Mononuclear cell (primary cell): ENCODE data around the gene NRP1. TPM values are rescaled to one million over a fixed set of nuclear protein-coding genes. Genes with fewer than 3 reads are reported as not detected.
"Not testable (repeated sequence)": the region's sequence is repeated elsewhere in the genome, so short reads cannot be mapped to it uniquely, and the experiment has no call there.

Experiments used
- H3K27me3 ChIP-seq: 2 replicates; pipeline ENCODE4 v1.6.0; 2011; ENCODE audit warnings: low read length, control low read depth; ENCODE audit not compliant: insufficient read depth
- H3K4me1 ChIP-seq: 2 replicates; pipeline ENCODE4 v1.5.1; 2011; ENCODE audit warnings: mild to moderate bottlenecking, low read length, control low read depth; ENCODE audit not compliant: insufficient read depth
- H3K4me3 ChIP-seq: 2 replicates; pipeline ENCODE4 v1.5.1; 2011; ENCODE audit warnings: mild to moderate bottlenecking, low read length, moderate library complexity
- H3K9me3 ChIP-seq: 2 replicates; pipeline ENCODE4 v1.5.1; 2011; ENCODE audit warnings: low read depth, mild to moderate bottlenecking, control low read depth, low read length
- total RNA-seq: library from RNA; depleted of rRNA; stranded (reverse); fragments of >200 nt; gene quantifications from one replicate; pipeline ENCODE4 v1.2.3, GENCODE V29; 2012

NRP1 gene
- total RNA-seq = 1.2 TPM

- Histone ChIP-seq H3K27me3 (peaks cover 82% of the 10 kb centered on the region), H3K4me1 (peaks cover 33% of the 10 kb centered on the region), H3K9me3 (no peaks in the 10 kb centered on the region), H3K4me3 (peak within 1 kb of the TSS; percentile 42)
Measured at GRCh38 chr10:33334153-33334804, at the start of gene NRP1. Gene NRP1 (minus strand): TSS chr10:33334667. CDS start chr10:33334382, 285 bp downstream.

- not testable (repeated sequence) for H3K27me3 ChIP-seq, H3K9me3 ChIP-seq, H3K4me3 ChIP-seq, H3K4me1 ChIP-seq
Measured at GRCh38 chr10:33384201-33384600, 49.7 kb upstream of the NRP1 start.

GRCh38 chr10:33382921-33383713 lies 48.6 kb upstream of the NRP1 start:
- H3K4me3 ChIP-seq = no peak overlapping the region
- H3K4me1 ChIP-seq = no peaks in the 10 kb centered on the region
- no peaks in the 10 kb centered on the region for H3K9me3 ChIP-seq
- H3K27me3 ChIP-seq = no peaks in the 10 kb centered on the region

GRCh38 chr10:33382216-33382600 lies 47.7 kb upstream of the NRP1 start:
- Histone ChIP-seq H3K4me1 (no peaks in the 10 kb centered on the region), H3K9me3 (no peaks in the 10 kb centered on the region), H3K27me3 (no peaks in the 10 kb centered on the region), H3K4me3 (no peak overlapping the region)

GRCh38 chr10:33381451-33382215 lies 47.2 kb upstream of the NRP1 start:
- H3K9me3 ChIP-seq = no peaks in the 10 kb centered on the region
- H3K4me3 ChIP-seq = no peak overlapping the region
- H3K27me3 ChIP-seq = no peaks in the 10 kb centered on the region
- no peaks in the 10 kb centered on the region for H3K4me1 ChIP-seq

GRCh38 chr10:33377658-33378025 lies 43.2 kb upstream of the NRP1 start:
- no peaks in the 10 kb centered on the region for H3K27me3 ChIP-seq
- H3K9me3 ChIP-seq = no peaks in the 10 kb centered on the region
- H3K4me3 ChIP-seq = no peak overlapping the region
- no peaks in the 10 kb centered on the region for H3K4me1 ChIP-seq

- H3K4me3 ChIP-seq = no peak overlapping the region
Measured at GRCh38 chr10:33376976-33377657, 42.6 kb upstream of the NRP1 start.

GRCh38 chr10:33376476-33376875 lies 42.0 kb upstream of the NRP1 start:
- H3K9me3 ChIP-seq = no peaks in the 10 kb centered on the region
- H3K4me3 ChIP-seq = no peak overlapping the region
- no peaks in the 10 kb centered on the region for H3K4me1 ChIP-seq
- no peaks in the 10 kb centered on the region for H3K27me3 ChIP-seq

More at GRCh38 chr10:33376976-33377657, 42.6 kb upstream of the NRP1 start:
- Histone ChIP-seq H3K27me3 (no peaks in the 10 kb centered on the region), H3K4me1 (no peaks in the 10 kb centered on the region), H3K9me3 (no peaks in the 10 kb centered on the region)

GRCh38 chr10:33373263-33373662 lies 38.8 kb upstream of the NRP1 start:
- H3K4me1 ChIP-seq = no peaks in the 10 kb centered on the region
- no peaks in the 10 kb centered on the region for H3K27me3 ChIP-seq
- no peaks in the 10 kb centered on the region for H3K9me3 ChIP-seq

GRCh38 chr10:33371234-33371633 lies 36.8 kb upstream of the NRP1 start:
- Histone ChIP-seq H3K27me3 (no peaks in the 10 kb centered on the region), H3K4me1 (peaks cover 9% of the 10 kb centered on the region), H3K9me3 (no peaks in the 10 kb centered on the region), H3K4me3 (no peak overlapping the region)

More at GRCh38 chr10:33373263-33373662, 38.8 kb upstream of the NRP1 start:
- no peak overlapping the region for H3K4me3 ChIP-seq

- H3K27me3 ChIP-seq = no peaks in the 10 kb centered on the region
- no peaks in the 10 kb centered on the region for H3K9me3 ChIP-seq
- H3K4me1 ChIP-seq = peaks cover 15% of the 10 kb centered on the region
- H3K4me3 ChIP-seq = no peak overlapping the region
Measured at GRCh38 chr10:33370434-33370930, 36.0 kb upstream of the NRP1 start.

- H3K9me3 ChIP-seq = no peaks in the 10 kb centered on the region
- H3K27me3 ChIP-seq = no peaks in the 10 kb centered on the region
- H3K4me3 ChIP-seq = no peak overlapping the region
- H3K4me1 ChIP-seq = peaks cover 24% of the 10 kb centered on the region
Measured at GRCh38 chr10:33368086-33368485, 33.6 kb upstream of the NRP1 start.

- Histone ChIP-seq H3K9me3 (no peaks in the 10 kb centered on the region), H3K4me3 (no peak overlapping the region), H3K27me3 (no peaks in the 10 kb centered on the region), H3K4me1 (peaks cover 24% of the 10 kb centered on the region)
Measured at GRCh38 chr10:33365871-33366411, 31.5 kb upstream of the NRP1 start.

- Histone ChIP-seq H3K4me3 (no peak overlapping the region), H3K9me3 (no peaks in the 10 kb centered on the region), H3K27me3 (no peaks in the 10 kb centered on the region), H3K4me1 (peaks cover 24% of the 10 kb centered on the region)
Measured at GRCh38 chr10:33365301-33365700, 30.8 kb upstream of the NRP1 start.
